Midbrain (tissue), 1 donor: ENCODE results near the gene EOLA2.
"Not testable (repeated sequence)": the region's sequence is repeated elsewhere in the genome, so short reads cannot be mapped to it uniquely, and the experiment has no call there.

Experiments
- DNase-seq: peaks from one replicate; lab custom pipeline; 2025; lab: John Stamatoyannopoulos, UW

The EOLA2 gene

GRCh38 chrX:149932970-149933369 lies 5.3 kb downstream of the EOLA2 start:
- not testable (repeated sequence) for DNase-seq

- not testable (repeated sequence) for DNase-seq
Observed at GRCh38 chrX:149932150-149932549, 6.1 kb downstream of the EOLA2 start.

- DNase-seq, result not testable (repeated sequence)
Observed at GRCh38 chrX:149931355-149931754, 6.9 kb downstream of the EOLA2 start.

- DNase-seq, result not testable (repeated sequence)
Observed at GRCh38 chrX:149929400-149929799, 8.9 kb downstream of the EOLA2 start, which contains the start of gene HSFX4. Gene HSFX4, plus strand, starts transcription at chrX:149929573. Its CDS starts 72 bp downstream, at chrX:149929645.

GRCh38 chrX:149928635-149929034 lies 9.7 kb downstream of the EOLA2 start:
- not testable (repeated sequence) for DNase-seq

DNA sequence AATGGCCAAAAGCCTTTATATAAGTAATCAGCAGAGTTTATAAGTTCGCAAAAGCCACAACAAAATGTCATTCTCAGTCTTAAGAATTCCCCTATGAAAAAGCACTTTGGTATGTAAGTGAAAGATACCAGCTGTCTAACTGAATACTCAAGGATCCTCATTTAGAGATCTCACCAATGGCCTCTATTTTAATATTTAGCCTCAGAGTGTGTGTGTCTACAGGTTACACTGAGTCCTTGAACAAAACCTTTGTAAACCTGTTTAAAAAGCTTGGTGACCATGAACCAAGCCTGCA lies 10.4 kb downstream of the EOLA2 start:
- not testable (repeated sequence) for DNase-seq

GRCh38 chrX:149927245-149927963 lies 10.9 kb downstream of the EOLA2 start:
- DNase-seq, result not testable (repeated sequence)

DNA sequence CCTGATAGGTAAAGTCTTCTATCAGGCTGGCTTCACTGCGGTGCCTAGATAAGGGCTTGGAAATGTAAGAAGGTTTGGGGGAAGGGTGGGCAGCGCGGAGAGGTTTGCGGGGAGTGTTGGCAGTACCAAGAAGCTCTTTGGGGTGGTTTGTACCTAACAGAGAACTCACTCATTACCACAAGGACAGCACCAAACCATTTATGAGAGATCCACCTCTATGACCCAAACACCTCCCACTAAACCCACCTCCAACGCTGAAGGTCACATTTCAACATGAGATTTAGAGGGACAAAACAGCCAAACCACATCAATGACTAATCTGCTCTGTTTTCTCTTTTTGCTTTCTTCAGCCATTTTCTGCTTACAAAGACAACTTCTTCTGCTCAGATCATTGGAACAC lies 13.9 kb downstream of the EOLA2 start:
- not testable (repeated sequence) for DNase-seq

- not testable (repeated sequence) for DNase-seq
Observed at GRCh38 chrX:149923836-149924235, 14.5 kb downstream of the EOLA2 start.

GRCh38 chrX:149916745-149917392 lies 21.4 kb downstream of the EOLA2 start:
- DNase-seq, result no peak

DNA sequence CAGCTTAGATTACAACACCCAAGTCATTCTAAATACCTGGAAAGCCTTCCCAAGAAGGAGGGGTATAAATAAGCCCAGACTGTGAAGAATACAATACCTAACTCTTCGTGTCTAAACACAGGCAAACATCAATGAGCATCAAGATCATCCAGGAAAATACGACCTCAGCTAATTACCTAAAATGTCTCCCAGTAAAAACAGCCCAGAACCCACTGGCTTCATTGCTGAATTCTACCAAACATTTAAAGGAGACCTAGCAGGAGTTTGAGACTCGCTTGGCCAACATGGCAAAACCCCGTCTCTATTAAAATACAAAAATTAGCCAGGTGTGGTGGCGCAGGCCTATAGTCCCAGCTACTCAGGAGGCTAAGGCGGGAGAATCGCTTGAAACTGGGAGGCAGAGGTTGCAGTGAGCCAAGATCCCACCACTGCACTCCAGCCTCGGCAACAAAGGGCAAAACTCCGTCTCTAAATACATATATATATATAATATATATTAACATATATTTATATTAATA lies 28.1 kb downstream of the EOLA2 start:
- DNase-seq, result no peak

GRCh38 chrX:149909324-149910177 lies 28.7 kb downstream of the EOLA2 start:
- DNase-seq, result no peak

GRCh38 chrX:149908727-149909126 lies 29.6 kb downstream of the EOLA2 start:
- no peak for DNase-seq

DNA sequence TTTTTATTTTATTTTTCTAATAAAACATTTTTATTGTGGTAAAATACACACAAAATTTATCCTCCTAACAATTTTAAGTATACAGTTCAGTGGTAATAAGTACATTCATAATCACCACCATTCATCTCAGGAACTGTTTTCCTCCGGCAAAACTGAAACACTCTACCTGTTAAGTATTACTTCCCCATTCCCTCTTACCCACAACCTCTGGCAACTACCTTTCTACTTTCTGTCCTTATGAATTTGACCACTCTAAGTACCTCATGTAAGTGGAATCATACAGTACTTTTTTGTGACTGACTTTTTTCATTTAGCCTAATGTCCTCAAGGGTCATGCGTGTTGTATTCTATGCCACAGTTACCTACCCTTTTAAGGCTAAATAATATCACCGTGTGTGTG lies 30.0 kb downstream of the EOLA2 start:
- DNase-seq, result no peak

DNA sequence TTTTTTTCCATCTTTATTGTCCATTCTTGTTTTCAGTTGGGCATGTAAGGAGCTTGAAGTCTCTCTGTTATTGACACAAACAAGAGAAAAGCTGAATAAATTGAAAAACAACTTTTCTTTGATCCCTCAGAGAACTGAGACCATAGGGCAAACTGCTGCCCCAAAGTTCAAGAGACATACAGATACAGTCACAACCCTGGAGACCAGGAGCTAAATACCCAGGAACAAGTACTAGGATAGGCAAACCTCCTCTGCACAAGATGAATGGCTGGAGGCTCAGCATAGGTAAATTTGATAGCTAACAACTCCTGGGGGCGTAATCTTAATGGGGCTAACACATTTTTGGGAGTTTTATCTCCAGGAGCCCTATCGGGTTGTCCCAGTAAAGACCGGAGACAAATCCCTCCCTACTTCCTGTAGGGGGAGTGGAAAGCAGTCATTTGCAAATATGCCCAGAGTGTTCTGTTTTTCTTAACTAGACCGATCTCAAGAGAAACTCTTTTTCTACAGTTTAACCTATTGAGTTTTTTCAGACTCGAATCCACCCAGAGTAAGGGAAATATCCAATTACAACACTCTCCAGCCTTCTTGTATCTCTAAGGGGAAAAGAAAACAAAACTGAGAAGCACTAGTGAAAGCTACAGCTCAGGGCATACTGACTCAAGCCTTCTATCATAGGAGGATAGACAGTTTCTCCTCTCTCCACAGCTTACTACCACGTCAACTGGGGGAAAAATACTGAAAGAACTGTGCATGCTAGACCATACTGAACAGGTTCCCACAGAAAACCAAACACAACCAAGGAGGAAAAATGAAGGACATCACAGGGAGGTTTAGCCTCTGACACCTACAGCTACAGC lies 34.2 kb downstream of the EOLA2 start:
- DNase-seq, result no peak

DNA sequence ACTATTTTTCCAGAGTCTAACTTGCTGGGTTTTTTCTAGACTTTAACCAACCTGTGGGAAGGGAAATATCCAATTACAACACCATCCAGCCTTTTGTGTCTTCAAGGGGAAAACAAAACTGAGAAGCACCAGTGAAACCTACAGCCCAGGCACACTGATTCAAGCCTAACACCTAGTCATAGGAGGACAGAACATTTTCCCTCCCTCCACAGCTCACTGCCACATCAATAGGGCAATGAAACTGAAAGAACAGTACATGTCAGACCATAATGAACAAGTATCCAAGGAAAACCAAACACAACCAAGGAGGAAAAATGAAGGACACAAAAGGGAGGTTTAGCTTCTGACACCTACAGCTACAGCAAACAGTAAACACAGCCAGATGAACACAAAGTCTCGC lies 39.7 kb downstream of the EOLA2 start:
- DNase-seq, result no peak

- not testable (repeated sequence) for DNase-seq
Observed at GRCh38 chrX:149890828-149891227, 47.5 kb downstream of the EOLA2 start.
